B cell (primary cell): ENCODE data around the gene NES. TPM values are rescaled to one million over a fixed set of nuclear protein-coding genes. Genes with fewer than 3 reads are reported as not detected.

ENCODE experiments used
- ATAC-seq: fragments of 200-7000 bp; cut with Tn5 transposase; one replicate; pipeline ENCODE4 v1.10.0; 2021; ENCODE audit warnings: low read depth, mild to moderate bottlenecking, moderate number of reproducible peaks, moderate library complexity
- CTCF ChIA-PET: fragments of 350-600 bp; sonication (Branson Sonifier 250); formaldehyde crosslinking; loops from one replicate; lab custom pipeline; 2021; ENCODE audit warnings: antibody characterized with exemption, inconsistent platforms; lab: Charles Lee
- POLR2A ChIA-PET: fragments of 350-600 bp; sonication (Branson Sonifier 250); formaldehyde crosslinking; loops from one replicate; lab custom pipeline; 2021; ENCODE audit warnings: antibody characterized with exemption; lab: Charles Lee
- DNase-seq: peaks from one replicate; pipeline ENCODE4 v3.0.0; 2013
- H2AFZ ChIP-seq: 2 replicates; pipeline ENCODE4 v1.6.1; 2012; ENCODE audit warnings: mild to moderate bottlenecking, low read depth, low read length; ENCODE audit not compliant: insufficient read depth, poor library complexity, severe bottlenecking
- H3K27ac ChIP-seq, 2 donors: 1 replicate in 1 of 2; 2 replicates in 1 of 2; pipeline ENCODE4 v1.5.1; 2012 to 2013; ENCODE audit warnings: low read length in 2 of 2, mild to moderate bottlenecking in 2 of 2, moderate library complexity in 1 of 2
- H3K27me3 ChIP-seq, 4 experiments: fragments of 200-600 bp in 1 of 4; sonication (generic) in 1 of 4; replicated peaks in 1 of 4; 1 replicate in 2 of 4; 2 replicates in 2 of 4; pipeline versions ENCODE4 v1.6.1 to v1.7.0; 2013 to 2016; ENCODE audit warnings: low read length in 3 of 4, mild to moderate bottlenecking in 2 of 4, mixed read lengths in 1 of 4, moderate library complexity in 1 of 4; ENCODE audit not compliant: insufficient read depth in 4 of 4, control insufficient read depth in 3 of 4; ENCODE audit errors: control extremely low read depth in 1 of 4
- H3K36me3 ChIP-seq, 2 experiments: replicated peaks in 1 of 2; 1 replicate in 1 of 2; 2 replicates in 1 of 2; pipeline versions ENCODE4 v1.6.1 to v1.7.1; 2013; ENCODE audit warnings: low read length in 1 of 2; ENCODE audit not compliant: insufficient read depth in 2 of 2, control insufficient read depth in 1 of 2; ENCODE audit errors: control extremely low read depth in 1 of 2, extremely low read depth in 1 of 2
- H3K4me1 ChIP-seq, 2 donors: fragments of 200-600 bp in 1 of 2; sonication (generic) in 1 of 2; 1 replicate in 1 of 2; 2 replicates in 1 of 2; pipeline versions ENCODE4 v1.5.1 to v1.6.1; 2013 to 2017; ENCODE audit warnings: low read length in 2 of 2; ENCODE audit not compliant: control insufficient read depth in 2 of 2, insufficient read depth in 2 of 2
- H3K4me2 ChIP-seq: replicated peaks from 2 replicates; pipeline ENCODE3; 2012; ENCODE audit warnings: mild to moderate bottlenecking, low read depth, low read length; ENCODE audit not compliant: poor library complexity, severe bottlenecking
- H3K4me3 ChIP-seq, 5 experiments: fragments of 200-600 bp in 1 of 5; sonication (generic) in 1 of 5; 1 replicate in 3 of 5; 2 replicates in 2 of 5; pipeline versions ENCODE4 v1.5.1 to v1.7.0; 2011 to 2016; ENCODE audit warnings: low read length in 4 of 5, mild to moderate bottlenecking in 4 of 5, low read depth in 2 of 5, control low read depth in 1 of 5, moderate library complexity in 1 of 5; ENCODE audit not compliant: insufficient read depth in 1 of 5; ENCODE audit errors: control extremely low read depth in 1 of 5, extremely low read depth in 1 of 5
- H3K79me2 ChIP-seq: fragments of 200-600 bp; sonication (generic); one replicate; pipeline ENCODE4 v1.6.0; 2016; ENCODE audit warnings: low read length; ENCODE audit not compliant: control insufficient read depth, insufficient read depth
- H3K9ac ChIP-seq: fragments of 200-600 bp; sonication (generic); 2 replicates; pipeline ENCODE4 v1.6.1; 2017; ENCODE audit warnings: mild to moderate bottlenecking, low read length, moderate library complexity
- H3K9me3 ChIP-seq, 3 donors: one replicate each; pipeline versions ENCODE4 v1.6.1 to v1.7.1; 2013; ENCODE audit warnings: low read length in 2 of 3; ENCODE audit not compliant: control insufficient read depth in 2 of 3, insufficient read depth in 1 of 3; ENCODE audit errors: control extremely low read depth in 1 of 3
- H4K20me1 ChIP-seq: 2 replicates; pipeline ENCODE4 v1.6.0; 2012; ENCODE audit warnings: mild to moderate bottlenecking, low read length; ENCODE audit not compliant: insufficient read depth, control insufficient read depth, poor library complexity, severe bottlenecking
- H3K27ac Mint-ChIP-seq: one replicate; pipeline ENCODE4 v1.8.0; 2021; ENCODE audit warnings: mixed read lengths
- H3K27me3 Mint-ChIP-seq: one replicate; pipeline ENCODE4 v1.8.0; 2021; ENCODE audit warnings: mixed read lengths
- H3K4me1 Mint-ChIP-seq: one replicate; pipeline ENCODE4 v1.8.0; 2021; ENCODE audit warnings: mixed read lengths
- H3K4me3 Mint-ChIP-seq: one replicate; pipeline ENCODE4 v1.8.0; 2021; ENCODE audit warnings: mixed read lengths
- H3K9me3 Mint-ChIP-seq: one replicate; pipeline ENCODE4 v1.8.0; 2022; ENCODE audit warnings: mixed read lengths; ENCODE audit not compliant: insufficient read depth
- EZH2 ChIP-seq: IDR thresholded peaks from 2 replicates; pipeline ENCODE4 v1.6.1; 2012; ENCODE audit warnings: borderline replicate concordance, low read depth, mild to moderate bottlenecking, moderate library complexity, low read length; ENCODE audit not compliant: insufficient read depth, poor library complexity, severe bottlenecking
- WGBS: methylation state at CpG from one replicate; pipeline ENCODE4 v1.1.5; 2013; ENCODE audit warnings: missing lambda C conversion rate; ENCODE audit not compliant: insufficient coverage; 5-methylcytosine and 5-hydroxymethylcytosine counted together
- intact Hi-C: fragments of 100-400 bp; cut with micrococcal nuclease; formaldehyde crosslinking; loops from one replicate; pipeline ENCODE4 v1.10.0; 2022
- polyA plus RNA-seq: library from polyadenylated mRNA; depleted of rRNA; stranded (reverse); fragments of >200 nt; gene quantifications from 2 replicates; pipeline ENCODE4 v1.2.3, GENCODE V29; 2012
- total RNA-seq, 2 donors: library from RNA; stranded (reverse); fragments of 120-200 nt in 1 of 2; gene quantifications; 1 replicate in 1 of 2; 2 replicates in 1 of 2; pipeline versions ENCODE4 v1.2.3 to v1.2.4, GENCODE V29; 2013 to 2022
- TF ChIP-seq, protein P1 (sequence below): fragments of 200-600 bp; IDR thresholded peaks from one replicate; pipeline ENCODE4 v1.8.0; 2022; ENCODE audit warnings: antibody characterized with exemption, mild to moderate bottlenecking

Gene NES
- total and polyA plus RNA-seq, 2 donors (not counting 1 experiment from before 2014, with no cell fraction given), result 0.05 TPM; not detected in 1

DNA sequence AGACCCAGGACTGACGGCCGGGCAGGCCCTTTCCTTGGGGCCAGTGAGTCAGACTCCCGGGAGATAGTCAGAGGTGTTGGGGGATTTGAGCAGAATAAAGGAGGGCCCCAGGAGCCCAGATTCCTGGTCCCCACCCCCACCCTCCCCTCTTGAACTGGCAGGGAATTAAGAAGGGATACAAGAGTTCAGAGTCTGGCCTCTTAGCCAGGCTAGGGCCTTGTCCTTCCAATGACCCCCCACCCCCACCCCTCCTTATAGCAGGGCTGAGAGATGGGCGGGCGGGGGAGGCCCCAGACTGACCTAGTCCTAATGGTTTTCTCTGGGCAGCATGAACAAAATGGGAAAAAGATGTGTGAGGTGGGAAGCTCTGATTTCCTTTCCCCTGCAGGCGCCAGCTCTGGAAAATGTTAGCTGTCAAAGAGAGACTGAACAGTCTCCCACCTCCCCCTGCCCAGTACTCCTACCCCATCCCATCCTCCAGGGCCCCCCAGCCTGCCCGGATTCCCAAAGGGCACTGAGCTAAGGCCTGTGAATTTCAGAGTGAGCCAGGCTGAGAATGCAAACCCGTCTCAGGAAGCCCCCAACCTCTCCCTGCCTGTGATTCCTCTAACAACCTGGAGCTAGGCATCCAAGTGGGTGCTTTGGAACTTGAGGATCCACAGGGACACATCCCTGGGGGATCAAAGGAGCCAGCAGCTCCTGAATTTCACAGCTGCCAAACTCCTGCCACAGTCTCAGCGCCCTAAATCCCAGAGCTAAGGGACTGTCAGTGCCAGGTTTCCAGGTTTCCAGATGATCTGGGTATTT lies 34.0 kb upstream of the NES start:
- DNase-seq (no peak), ATAC-seq (no peak)
- Histone ChIP-seq H3K36me3 (peaks cover 0 to 5% of the 10 kb centered on the region in 2 experiments), H3K27ac (no peak overlapping the region), H3K9ac (no peak overlapping the region), H4K20me1 (no peaks in the 10 kb centered on the region), H3K79me2 (no peaks in the 10 kb centered on the region), H2AFZ (no peak overlapping the region), H3K9me3 (no peaks in the 10 kb centered on the region), H3K27me3 (peaks cover 0 to 5% (median 2%) of the 10 kb centered on the region in 4 experiments), H3K4me2 (no peak overlapping the region), H3K4me1 (peaks cover 3 to 7% of the 10 kb centered on the region in 2 donors), H3K4me3 (no peak overlapping the region)
- H3K4me3 Mint-ChIP-seq, result no peak overlapping the region
- WGBS, result 89% methylated on average over 1 of the region's 9 CpGs
- no peak for TF ChIP-seq EZH2
- TF ChIP-seq, protein P1, sequence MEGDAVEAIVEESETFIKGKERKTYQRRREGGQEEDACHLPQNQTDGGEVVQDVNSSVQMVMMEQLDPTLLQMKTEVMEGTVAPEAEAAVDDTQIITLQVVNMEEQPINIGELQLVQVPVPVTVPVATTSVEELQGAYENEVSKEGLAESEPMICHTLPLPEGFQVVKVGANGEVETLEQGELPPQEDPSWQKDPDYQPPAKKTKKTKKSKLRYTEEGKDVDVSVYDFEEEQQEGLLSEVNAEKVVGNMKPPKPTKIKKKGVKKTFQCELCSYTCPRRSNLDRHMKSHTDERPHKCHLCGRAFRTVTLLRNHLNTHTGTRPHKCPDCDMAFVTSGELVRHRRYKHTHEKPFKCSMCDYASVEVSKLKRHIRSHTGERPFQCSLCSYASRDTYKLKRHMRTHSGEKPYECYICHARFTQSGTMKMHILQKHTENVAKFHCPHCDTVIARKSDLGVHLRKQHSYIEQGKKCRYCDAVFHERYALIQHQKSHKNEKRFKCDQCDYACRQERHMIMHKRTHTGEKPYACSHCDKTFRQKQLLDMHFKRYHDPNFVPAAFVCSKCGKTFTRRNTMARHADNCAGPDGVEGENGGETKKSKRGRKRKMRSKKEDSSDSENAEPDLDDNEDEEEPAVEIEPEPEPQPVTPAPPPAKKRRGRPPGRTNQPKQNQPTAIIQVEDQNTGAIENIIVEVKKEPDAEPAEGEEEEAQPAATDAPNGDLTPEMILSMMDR, result no peak
- H3K27me3 Mint-ChIP-seq, result no peaks in the 10 kb centered on the region
- ChIA-PET CTCF (interaction anchor here (0.8 to 3.6 kb wide), 4 partner anchors 12 to 21 kb away, joined by 3 to 15 read pairs (median 5); partner anchors contain the start of gene METTL25B), POLR2A (no interaction called here)
- no peaks in the 10 kb centered on the region for H3K9me3 Mint-ChIP-seq
- intact Hi-C loops, result no loop called here
- H3K27ac Mint-ChIP-seq, result no peak overlapping the region
- peaks cover 8% of the 10 kb centered on the region for H3K4me1 Mint-ChIP-seq
